HEK293 (cell line): ENCODE measurements around the gene PBLD.
A peak's percentile ranks its signal among the peaks of the same experiment; 100 is the strongest.

Experiments
- CTCF ChIA-PET: fragments of 350-600 bp; formaldehyde crosslinking; extraction: SDS; loops from one replicate; lab custom pipeline; 2021; ENCODE audit warnings: antibody characterized with exemption; lab: Yijun Ruan, JAX
- POLR2A ChIA-PET: fragments of 300-600 bp; formaldehyde crosslinking; extraction: SDS; loops from one replicate; lab custom pipeline; 2020; ENCODE audit warnings: antibody characterized with exemption, inconsistent platforms; lab: Yijun Ruan, JAX
- H3K27ac ChIP-seq: fragments of 200-500 bp; sonication (Bioruptor generic); 2 replicates; pipeline ENCODE4 v1.5.1; 2014; ENCODE audit warnings: low read depth, low read length, control low read depth, inconsistent platforms; ENCODE audit errors: extremely low read depth
- H3K36me3 ChIP-seq, 2 experiments: fragments of 200-500 bp in 1 of 2; sonication (Bioruptor generic) in 1 of 2; 1 replicate in 1 of 2; 2 replicates in 1 of 2; pipeline ENCODE4 v1.5.1; 2014 to 2017; ENCODE audit warnings: inconsistent platforms in 2 of 2, low read length in 2 of 2; ENCODE audit not compliant: control insufficient read depth in 2 of 2, insufficient read depth in 1 of 2
- H3K4me1 ChIP-seq: fragments of 200-500 bp; sonication (Bioruptor generic); 2 replicates; pipeline ENCODE4 v1.5.1; 2014; ENCODE audit warnings: mild to moderate bottlenecking, low read length, inconsistent platforms; ENCODE audit not compliant: control insufficient read depth, insufficient read depth
- H3K4me3 ChIP-seq: 2 replicates; pipeline ENCODE4 v1.5.1; 2011; ENCODE audit warnings: low read depth, mild to moderate bottlenecking, control low read depth, low read length, moderate library complexity
- H3K9me3 ChIP-seq: fragments of 200-500 bp; sonication (Bioruptor generic); 2 replicates; pipeline ENCODE4 v1.5.1; 2014; ENCODE audit warnings: low read depth, low read length, inconsistent platforms; ENCODE audit not compliant: control insufficient read depth, insufficient read depth
- BCL11B ChIP-seq: fragments of 450-650 bp; formaldehyde crosslinking; IDR thresholded peaks from 2 replicates; pipeline ENCODE4 v1.5.1; 2016; ENCODE audit warnings: low read depth, missing biosample characterization, missing genetic modification characterization
- KLF7 ChIP-seq: fragments of 450-650 bp; formaldehyde crosslinking; IDR thresholded peaks from 2 replicates; pipeline ENCODE4 v1.5.1; 2016; ENCODE audit warnings: missing biosample characterization, missing genetic modification characterization, borderline replicate concordance
- KLF9 ChIP-seq: fragments of 450-650 bp; formaldehyde crosslinking; IDR thresholded peaks from 2 replicates; pipeline ENCODE4 v1.5.1; 2016; ENCODE audit warnings: missing biosample characterization, missing genetic modification characterization, low read depth
- MEIS1 ChIP-seq: sonication (generic); formaldehyde crosslinking; IDR thresholded peaks from 2 replicates; pipeline ENCODE4 v1.8.1; 2022; ENCODE audit warnings: missing genetic modification reagents, mild to moderate bottlenecking, borderline replicate concordance
- MZF1 ChIP-seq: fragments of 450-650 bp; formaldehyde crosslinking; IDR thresholded peaks from 2 replicates; pipeline ENCODE4 v1.5.1; 2017; ENCODE audit warnings: missing biosample characterization, missing genetic modification characterization, borderline replicate concordance
- PRDM6 ChIP-seq: fragments of 450-650 bp; formaldehyde crosslinking; IDR thresholded peaks from 2 replicates; pipeline ENCODE4 v1.5.1; 2017; ENCODE audit warnings: missing biosample characterization, missing genetic modification characterization
- SETDB1 ChIP-seq: IDR thresholded peaks from one replicate; pipeline ENCODE4 v1.6.1; 2017; ENCODE audit warnings: mild to moderate bottlenecking, low read length, moderate library complexity, mixed read lengths; ENCODE audit not compliant: insufficient read length
- WT1 ChIP-seq: fragments of 450-650 bp; formaldehyde crosslinking; IDR thresholded peaks from 2 replicates; pipeline ENCODE4 v1.5.1; 2016; ENCODE audit warnings: missing biosample characterization, missing genetic modification characterization
- ZBTB1 ChIP-seq: fragments of 450-650 bp; formaldehyde crosslinking; IDR thresholded peaks from 2 replicates; pipeline ENCODE4 v1.5.1; 2016; ENCODE audit warnings: missing biosample characterization, missing genetic modification characterization
- ZBTB20 ChIP-seq: fragments of 450-650 bp; formaldehyde crosslinking; IDR thresholded peaks from 2 replicates; pipeline ENCODE4 v1.5.1; 2016; ENCODE audit warnings: missing biosample characterization, missing genetic modification characterization
- ZBTB8A ChIP-seq: fragments of 450-650 bp; formaldehyde crosslinking; IDR thresholded peaks from 2 replicates; pipeline ENCODE4 v1.5.1; 2016; ENCODE audit warnings: missing biosample characterization, missing genetic modification characterization
- ZNF132 ChIP-seq: fragments of 450-650 bp; formaldehyde crosslinking; IDR thresholded peaks from 2 replicates; pipeline ENCODE4 v1.5.1; 2017; ENCODE audit warnings: missing biosample characterization, missing genetic modification characterization, borderline replicate concordance
- ZNF133 ChIP-seq: fragments of 450-650 bp; formaldehyde crosslinking; IDR thresholded peaks from 2 replicates; pipeline ENCODE4 v1.5.1; 2016; ENCODE audit warnings: missing biosample characterization, missing genetic modification characterization
- ZNF140 ChIP-seq: fragments of 450-650 bp; formaldehyde crosslinking; IDR thresholded peaks from 2 replicates; pipeline ENCODE4 v1.5.1; 2016; ENCODE audit warnings: missing biosample characterization, missing genetic modification characterization
- ZNF18 ChIP-seq: fragments of 450-650 bp; formaldehyde crosslinking; IDR thresholded peaks from 2 replicates; pipeline ENCODE4 v1.5.1; 2016; ENCODE audit warnings: missing biosample characterization, missing genetic modification characterization
- ZNF292 ChIP-seq: fragments of 450-650 bp; formaldehyde crosslinking; IDR thresholded peaks from 2 replicates; pipeline ENCODE4 v1.5.1; 2016; ENCODE audit warnings: low read depth, missing biosample characterization, missing genetic modification characterization, borderline replicate concordance
- ZNF302 ChIP-seq: fragments of 450-650 bp; formaldehyde crosslinking; IDR thresholded peaks from 2 replicates; pipeline ENCODE4 v1.5.1; 2016; ENCODE audit warnings: missing biosample characterization, missing genetic modification characterization, low read depth
- ZNF426 ChIP-seq: fragments of 450-650 bp; formaldehyde crosslinking; IDR thresholded peaks from 2 replicates; pipeline ENCODE4 v1.5.1; 2017; ENCODE audit warnings: missing biosample characterization, missing genetic modification characterization, mild to moderate bottlenecking, inconsistent platforms, moderate library complexity
- ZNF473 ChIP-seq: fragments of 450-650 bp; formaldehyde crosslinking; IDR thresholded peaks from 2 replicates; pipeline ENCODE4 v1.5.1; 2017; ENCODE audit warnings: missing biosample characterization, missing genetic modification characterization
- ZNF501 ChIP-seq: fragments of 450-650 bp; formaldehyde crosslinking; IDR thresholded peaks from 2 replicates; pipeline ENCODE4 v1.5.1; 2016; ENCODE audit warnings: missing biosample characterization, missing genetic modification characterization
- ZNF530 ChIP-seq: fragments of 450-650 bp; formaldehyde crosslinking; IDR thresholded peaks from 2 replicates; pipeline ENCODE4 v1.5.1; 2016; ENCODE audit warnings: low read depth, missing biosample characterization, missing genetic modification characterization
- ZNF654 ChIP-seq: fragments of 450-650 bp; formaldehyde crosslinking; IDR thresholded peaks from 2 replicates; pipeline ENCODE4 v1.5.1; 2016; ENCODE audit warnings: low read depth, missing biosample characterization, missing genetic modification characterization
- ZNF658 ChIP-seq: fragments of 450-650 bp; formaldehyde crosslinking; IDR thresholded peaks from 2 replicates; pipeline ENCODE4; 2016; ENCODE audit warnings: missing biosample characterization, missing genetic modification characterization
- ZNF707 ChIP-seq: fragments of 450-650 bp; formaldehyde crosslinking; IDR thresholded peaks from 2 replicates; pipeline ENCODE4 v1.5.1; 2016; ENCODE audit warnings: missing biosample characterization, missing genetic modification characterization
- TF ChIP-seq, protein P1 (sequence below): fragments of 450-650 bp; formaldehyde crosslinking; IDR thresholded peaks from 2 replicates; pipeline ENCODE4 v1.5.1; 2016; ENCODE audit warnings: missing biosample characterization, missing genetic modification characterization
- TF ChIP-seq, protein P2 (sequence below): fragments of 450-650 bp; formaldehyde crosslinking; IDR thresholded peaks from 2 replicates; pipeline ENCODE4 v1.5.1; 2016; ENCODE audit warnings: missing biosample characterization, missing genetic modification characterization, borderline replicate concordance

The PBLD gene

GRCh38 chr10:68288717-68289116 is 44.0 kb downstream of the PBLD start:
- TF ChIP-seq KLF7, result no peak
- TF ChIP-seq ZNF292 (tag by site-specific recombination), result no peak
- no peak for TF ChIP-seq ZNF18 (tag by site-specific recombination)
- no peak for TF ChIP-seq PRDM6
- no peak for TF ChIP-seq ZBTB20 (tag by site-specific recombination)
- no peak for TF ChIP-seq ZNF133 (tag by site-specific recombination)
- no peak for TF ChIP-seq ZNF132 (tag by site-specific recombination)
- no peak for TF ChIP-seq MEIS1
- TF ChIP-seq BCL11B, result no peak
- TF ChIP-seq ZBTB1 (tag by site-specific recombination), result no peak
- no peak for TF ChIP-seq ZNF302 (tag by site-specific recombination)
- TF ChIP-seq KLF9 (tag by site-specific recombination), result no peak
- TF ChIP-seq ZNF426 (tag by site-specific recombination), result no peak
- TF ChIP-seq MZF1 (tag by site-specific recombination), result no peak
- TF ChIP-seq, protein P1, sequence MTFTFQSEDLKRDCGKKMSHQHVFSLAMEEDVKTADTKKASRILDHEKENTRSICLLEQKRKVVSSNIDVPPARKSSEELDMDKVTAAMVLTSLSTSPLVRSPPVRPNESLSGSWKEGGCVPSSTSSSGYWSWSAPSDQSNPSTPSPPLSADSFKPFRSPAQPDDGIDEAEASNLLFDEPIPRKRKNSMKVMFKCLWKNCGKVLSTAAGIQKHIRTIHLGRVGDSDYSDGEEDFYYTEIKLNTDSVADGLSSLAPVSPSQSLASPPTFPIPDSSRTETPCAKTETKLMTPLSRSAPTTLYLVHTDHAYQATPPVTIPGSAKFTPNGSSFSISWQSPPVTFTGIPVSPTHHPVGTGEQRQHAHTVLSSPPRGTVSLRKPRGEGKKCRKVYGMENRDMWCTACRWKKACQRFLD (tag by site-specific recombination), result no peak
- no peak for TF ChIP-seq ZNF658 (tag by site-specific recombination)
- TF ChIP-seq ZNF654 (tag by site-specific recombination), result no peak
- no peak for TF ChIP-seq ZNF530
- no peak for TF ChIP-seq ZNF501 (tag by site-specific recombination)
- no peak overlapping the region for H3K4me3 ChIP-seq
- CTCF ChIA-PET, result interaction anchor here (0.5 to 1.4 kb wide), 5 partner anchors 13 to 430 kb away, joined by 3 to 7 read pairs (median 3); no protein-coding TSS in a partner anchor
- no peaks in the 10 kb centered on the region for H3K4me1 ChIP-seq
- POLR2A ChIA-PET, result interaction anchor here (0.6 kb wide), 1 partner anchor 403 kb away, joined by 3 read pairs; no protein-coding TSS in a partner anchor
- H3K36me3 ChIP-seq, result no peaks in the 10 kb centered on the region
- no peak overlapping the region for H3K27ac ChIP-seq
- H3K9me3 ChIP-seq, result no peaks in the 10 kb centered on the region

DNA sequence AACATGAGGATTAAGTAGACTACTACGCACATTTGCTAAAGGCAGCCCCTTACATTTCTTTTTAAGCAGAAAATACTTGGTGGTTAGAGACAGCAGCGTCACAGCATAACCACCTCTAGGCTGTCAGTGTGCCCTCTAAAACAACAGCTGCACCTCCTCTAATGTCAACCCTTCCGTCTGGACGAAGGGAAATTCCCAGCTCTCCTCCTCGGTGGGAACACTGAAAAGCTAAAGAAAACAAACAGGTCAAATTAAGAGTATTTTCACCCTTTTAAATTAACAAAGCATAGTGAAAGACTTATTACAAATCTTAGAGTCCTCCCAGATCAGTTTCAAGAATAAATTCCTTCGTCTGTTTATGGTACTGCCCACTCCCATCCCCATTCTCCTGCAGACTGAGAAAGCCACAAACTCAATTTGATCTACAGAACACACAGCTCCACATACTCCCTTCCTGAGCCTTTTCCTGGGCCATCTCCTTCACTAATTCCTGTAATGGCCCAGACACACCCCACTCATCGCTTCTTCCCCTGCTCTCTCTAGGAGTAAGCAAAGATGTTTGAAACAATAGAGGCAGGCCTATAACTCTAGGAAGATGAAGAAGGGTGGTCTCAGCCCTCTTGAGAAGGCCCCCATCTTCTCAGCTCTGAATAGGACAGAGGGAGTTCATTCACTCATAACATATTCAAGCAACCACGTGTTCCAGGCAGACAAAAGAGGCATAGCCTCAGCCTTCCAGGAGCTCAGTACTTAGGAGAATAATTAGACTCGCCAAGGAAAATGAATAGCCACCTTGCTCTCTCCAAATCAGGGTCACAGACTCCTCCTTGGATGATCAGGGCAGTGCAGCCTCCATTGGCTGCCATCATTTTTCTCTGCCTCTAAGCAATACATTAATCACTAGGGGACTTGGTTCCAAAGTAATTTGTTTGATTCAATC is 48.4 kb downstream of the PBLD start:
- Histone ChIP-seq H3K4me1 (no peaks in the 10 kb centered on the region), H3K9me3 (no peaks in the 10 kb centered on the region), H3K4me3 (no peak overlapping the region), H3K36me3 (no peaks in the 10 kb centered on the region), H3K27ac (no peak overlapping the region)
- ChIA-PET POLR2A (no interaction called here), CTCF (interaction anchor here (0.9 kb wide), 1 partner anchor 17 kb away, joined by 4 read pairs; no protein-coding TSS in a partner anchor)
- TF ChIP-seq ZBTB8A (tag by site-specific recombination), result no peak
- TF ChIP-seq WT1, result peak; percentile 65
- no peak for TF ChIP-seq SETDB1
- TF ChIP-seq ZNF473, result no peak
- TF ChIP-seq ZNF140, result no peak
- TF ChIP-seq ZNF302 (tag by site-specific recombination), result no peak
- TF ChIP-seq, protein P2, sequence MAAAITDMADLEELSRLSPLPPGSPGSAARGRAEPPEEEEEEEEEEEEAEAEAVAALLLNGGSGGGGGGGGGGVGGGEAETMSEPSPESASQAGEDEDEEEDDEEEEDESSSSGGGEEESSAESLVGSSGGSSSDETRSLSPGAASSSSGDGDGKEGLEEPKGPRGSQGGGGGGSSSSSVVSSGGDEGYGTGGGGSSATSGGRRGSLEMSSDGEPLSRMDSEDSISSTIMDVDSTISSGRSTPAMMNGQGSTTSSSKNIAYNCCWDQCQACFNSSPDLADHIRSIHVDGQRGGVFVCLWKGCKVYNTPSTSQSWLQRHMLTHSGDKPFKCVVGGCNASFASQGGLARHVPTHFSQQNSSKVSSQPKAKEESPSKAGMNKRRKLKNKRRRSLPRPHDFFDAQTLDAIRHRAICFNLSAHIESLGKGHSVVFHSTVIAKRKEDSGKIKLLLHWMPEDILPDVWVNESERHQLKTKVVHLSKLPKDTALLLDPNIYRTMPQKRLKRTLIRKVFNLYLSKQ (tag by site-specific recombination), result no peak
- TF ChIP-seq ZNF707 (tag by site-specific recombination), result no peak
- TF ChIP-seq ZNF132 (tag by site-specific recombination), result no peak
